Heart left ventricle (tissue), 16 donors: ENCODE results near the gene TRH. TPM values are rescaled to one million over a fixed set of nuclear protein-coding genes. Genes with fewer than 3 reads are reported as not detected.

Source experiments
- ATAC-seq, 4 donors: fragments of 200-7000 bp; cut with Tn5 transposase; one replicate each; pipeline ENCODE4 v1.9.1; 2020 to 2022; ENCODE audit warnings: moderate library complexity in 4 of 4, mild to moderate bottlenecking in 3 of 4, moderate number of reproducible peaks in 1 of 4
- DNase-seq, 5 donors: peaks; one replicate each; pipeline ENCODE4 v3.0.0-alpha.2; 2020
- H3K27ac ChIP-seq, 12 donors: fragments of 200-600 bp; sonication (generic) in 4 of 12; one replicate each; pipeline versions ENCODE4 v1.5.0 to v1.8.0; 2016 to 2022; ENCODE audit warnings: mild to moderate bottlenecking in 2 of 12
- H3K27me3 ChIP-seq, 9 donors: fragments of 200-600 bp; sonication (generic) in 2 of 9; one replicate each; pipeline versions ENCODE4 v1.5.1 to v1.8.0; 2016 to 2022; ENCODE audit warnings: mild to moderate bottlenecking in 3 of 9
- H3K36me3 ChIP-seq, 9 donors: fragments of 200-600 bp; sonication (generic) in 2 of 9; one replicate each; pipeline versions ENCODE4 v1.5.0 to v1.8.0; 2018 to 2022; ENCODE audit warnings: mild to moderate bottlenecking in 2 of 9
- H3K4me1 ChIP-seq, 12 donors: fragments of 200-600 bp; sonication (generic) in 4 of 12; one replicate each; pipeline versions ENCODE4 v1.5.0 to v1.8.0; 2016 to 2022; ENCODE audit warnings: mild to moderate bottlenecking in 3 of 12
- H3K4me3 ChIP-seq, 12 donors: fragments of 200-600 bp; sonication (generic) in 4 of 12; one replicate each; pipeline versions ENCODE4 v1.5.0 to v1.8.0; 2017 to 2022; ENCODE audit warnings: mild to moderate bottlenecking in 9 of 12, moderate library complexity in 4 of 12
- H3K9me3 ChIP-seq, 12 donors: fragments of 200-600 bp; sonication (generic) in 4 of 12; one replicate each; pipeline versions ENCODE4 v1.5.0 to v1.8.0; 2016 to 2022; ENCODE audit warnings: mild to moderate bottlenecking in 1 of 12
- POLR2A ChIP-seq, 2 donors: fragments of 450-650 bp; IDR thresholded peaks; one replicate each; pipeline ENCODE4 v1.6.1; 2017; ENCODE audit warnings: antibody characterized with exemption in 2 of 2, mild to moderate bottlenecking in 2 of 2, moderate library complexity in 2 of 2
- WGBS, 4 donors: extraction: QIAGEN DNeasy Blood & Tissue Kit in 2 of 4; methylation state at CpG; one replicate each; pipeline versions ENCODE4 v1.1.5 to v1.1.7; 2013 to 2018; 5-methylcytosine and 5-hydroxymethylcytosine counted together
- intact Hi-C, 10 donors: fragments of 100-400 bp; cut with DNase I; formaldehyde crosslinking; loops; one replicate each; pipeline versions ENCODE4 v1.11.1 to v1.14.2; 2022
- polyA plus RNA-seq, 2 donors: library from polyadenylated mRNA; stranded (reverse); fragments of 200-250 nt; gene quantifications; one replicate each; pipeline ENCODE4 v1.2.3, GENCODE V29; 2013
- total RNA-seq, 9 donors: library from RNA; depleted of rRNA in 2 of 9; stranded (reverse); fragments of >200 nt in 2 of 9; fragmentation: NEBNext Ultra II Directional in 3 of 9; extraction: Animal tissue kit (Norgen Biotek cat#: 25700) in 3 of 9; gene quantifications; one replicate each; pipeline versions ENCODE4 v1.1.0 to v1.2.4, GENCODE V29; 2016 to 2023
- TF ChIP-seq, protein P1 (sequence below), 12 donors: fragments of 200-600 bp; sonication (generic) in 4 of 12; IDR thresholded peaks; one replicate each; pipeline versions ENCODE4 v1.5.0 to v1.8.0; 2018 to 2022; ENCODE audit warnings: antibody characterized with exemption in 12 of 12, mild to moderate bottlenecking in 5 of 12
- donor health status: ischemic (EF 13 %, LVEDD 7.1; RV severe dilation, severe dysfunction).
- donor health status: healthy with polysubstance abuse.
- donor health status: DM: no; HTN: yes; CAD: no.
- donor health status: DM: no; HTN: no; CAD: no.
- donor health status: ischemic (EF 25% LVEDD 6.9; RV normal size, moderate dysfunction).
- donor health status: ischemic (EF 25% LVEDD 5.7; RV mildly dilated, moderate dysfunction).
- donor health status: healthy.
- donor health status: DM: yes; HTN: yes; CAD: no.
- donor health status: ischemic (EF 35%, LVEDD 5.7; RV mildly dilated, moderate dysfunction).
- donor health status: nonischemic (EF 11% LVEDD 7.7; RV severe dilation, severe dysfunction).
- donor health status: DM: yes; HTN: yes; CAD: no.
- donor health status: PGD.
- donor health status: ischemic (EF 29% LVEDD 5.4; RV normal size, mild dysfunction).
- donor health status: nonischemic (EF 23%, LVEDD 6.1; RV moderate dilation, normal function).

TRH gene
- total and polyA plus RNA-seq, 11 donors = not detected

DNA sequence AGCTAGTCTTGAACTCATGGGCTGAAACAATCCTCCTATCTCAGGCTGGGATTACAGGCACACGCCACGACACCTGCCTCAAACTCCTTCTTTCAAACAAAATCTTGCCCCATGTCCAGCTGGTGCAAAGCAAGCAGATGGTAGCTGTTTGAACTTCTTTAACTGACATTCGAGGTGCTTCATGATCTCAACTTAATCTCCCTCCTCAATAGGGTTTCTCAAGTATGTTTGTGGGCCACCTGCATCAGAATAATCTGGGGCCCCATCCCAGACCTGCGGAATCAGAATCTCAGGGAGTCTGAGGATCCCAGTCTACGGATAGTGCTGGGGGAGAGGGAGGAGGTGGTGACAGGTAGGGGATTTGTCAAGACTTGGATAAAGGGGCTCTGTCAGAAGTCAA lies 20.9 kb upstream of the TRH start:
- intact Hi-C loops = no loop called here
- no peak for DNase-seq
- TF ChIP-seq, protein P1, sequence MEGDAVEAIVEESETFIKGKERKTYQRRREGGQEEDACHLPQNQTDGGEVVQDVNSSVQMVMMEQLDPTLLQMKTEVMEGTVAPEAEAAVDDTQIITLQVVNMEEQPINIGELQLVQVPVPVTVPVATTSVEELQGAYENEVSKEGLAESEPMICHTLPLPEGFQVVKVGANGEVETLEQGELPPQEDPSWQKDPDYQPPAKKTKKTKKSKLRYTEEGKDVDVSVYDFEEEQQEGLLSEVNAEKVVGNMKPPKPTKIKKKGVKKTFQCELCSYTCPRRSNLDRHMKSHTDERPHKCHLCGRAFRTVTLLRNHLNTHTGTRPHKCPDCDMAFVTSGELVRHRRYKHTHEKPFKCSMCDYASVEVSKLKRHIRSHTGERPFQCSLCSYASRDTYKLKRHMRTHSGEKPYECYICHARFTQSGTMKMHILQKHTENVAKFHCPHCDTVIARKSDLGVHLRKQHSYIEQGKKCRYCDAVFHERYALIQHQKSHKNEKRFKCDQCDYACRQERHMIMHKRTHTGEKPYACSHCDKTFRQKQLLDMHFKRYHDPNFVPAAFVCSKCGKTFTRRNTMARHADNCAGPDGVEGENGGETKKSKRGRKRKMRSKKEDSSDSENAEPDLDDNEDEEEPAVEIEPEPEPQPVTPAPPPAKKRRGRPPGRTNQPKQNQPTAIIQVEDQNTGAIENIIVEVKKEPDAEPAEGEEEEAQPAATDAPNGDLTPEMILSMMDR (IDR thresholded peaks at IDR 0.05) = no peak
- no peak for TF ChIP-seq POLR2A (IDR thresholded peaks at IDR 0.05)
- no peak overlapping the region for H3K4me3 ChIP-seq
- 46 to 68% (median 50%) methylated on average over 5 of the region's 5 CpGs for WGBS, 4 donors
- no peak overlapping the region for H3K27ac ChIP-seq
- H3K36me3 ChIP-seq = no peaks in the 10 kb centered on the region
- H3K4me1 ChIP-seq = peaks cover 0 to 10% (median 0%) of the 10 kb centered on the region in 12 donors
- no peak for ATAC-seq
- H3K9me3 ChIP-seq = no peaks in the 10 kb centered on the region
- H3K27me3 ChIP-seq = peaks cover 0 to 11% (median 0%) of the 10 kb centered on the region in 9 donors

DNA sequence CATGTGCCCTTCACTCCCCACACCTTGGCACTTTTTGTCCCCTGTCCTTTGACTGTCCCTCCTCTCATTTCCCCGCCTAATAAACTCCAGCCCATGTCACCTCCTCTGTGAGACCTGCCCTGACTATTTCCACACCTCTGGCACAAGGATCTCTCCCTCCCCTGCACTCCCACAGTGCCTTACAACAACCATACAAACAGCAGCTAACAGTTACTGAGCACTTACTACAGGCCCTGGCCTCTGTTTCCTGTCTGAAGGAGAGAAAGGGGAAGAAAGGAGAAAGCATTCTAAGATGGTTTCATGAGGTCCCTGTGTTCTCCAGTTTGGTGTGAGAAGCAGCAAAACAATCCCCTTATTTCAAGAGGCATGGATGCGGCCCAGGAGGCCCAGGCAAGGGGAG lies 20.0 kb upstream of the TRH start:
- intact Hi-C loops = no loop called here
- peak in 2 of 4 donors; percentile 30 to 35 for ATAC-seq
- WGBS, 4 donors = 47 to 83% (median 69%) methylated on average over 2 of the region's 2 CpGs

DNA sequence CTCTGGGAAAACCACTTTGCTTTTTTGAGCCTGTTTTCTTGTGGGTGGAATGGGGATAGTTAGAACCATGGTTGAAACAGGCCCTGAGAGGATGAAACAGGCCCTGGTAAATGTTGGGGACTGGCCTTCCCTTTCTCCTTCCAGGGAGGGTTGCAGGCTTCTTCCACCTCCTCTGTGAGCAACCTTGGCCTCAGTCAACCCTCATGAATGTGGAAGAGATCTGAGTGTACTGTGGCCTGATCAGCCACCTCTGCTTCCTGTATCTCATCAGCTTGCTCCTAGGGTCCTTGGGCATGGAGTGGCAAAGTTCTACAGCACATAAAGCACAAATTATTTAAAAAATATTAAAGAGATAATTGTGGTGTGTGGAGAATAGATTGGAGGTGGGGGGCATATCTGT lies 17.6 kb upstream of the TRH start:
- DNase-seq (no peak), ATAC-seq (no peak)
- TF ChIP-seq, protein P1 (IDR thresholded peaks at IDR 0.05) = no peak
- TF ChIP-seq POLR2A (IDR thresholded peaks at IDR 0.05) = no peak
- no peaks in the 10 kb centered on the region for H3K9me3 ChIP-seq
- H3K27me3 ChIP-seq = peaks cover 0 to 11% (median 0%) of the 10 kb centered on the region in 9 donors
- no peak overlapping the region for H3K27ac ChIP-seq
- intact Hi-C loops = no loop called here
- no peaks in the 10 kb centered on the region for H3K36me3 ChIP-seq
- peaks cover 0 to 10% (median 0%) of the 10 kb centered on the region in 12 donors for H3K4me1 ChIP-seq
- H3K4me3 ChIP-seq = no peak overlapping the region

More for the DNA sequence above, 20.0 kb upstream of the TRH start:
- no peaks in the 10 kb centered on the region for H3K36me3 ChIP-seq
- peaks cover 0 to 11% (median 0%) of the 10 kb centered on the region in 9 donors for H3K27me3 ChIP-seq
- no peak overlapping the region for H3K4me3 ChIP-seq
- H3K9me3 ChIP-seq = no peaks in the 10 kb centered on the region
- H3K4me1 ChIP-seq = peaks cover 0 to 10% (median 0%) of the 10 kb centered on the region in 12 donors
- no peak for DNase-seq
- no peak overlapping the region for H3K27ac ChIP-seq
- TF ChIP-seq POLR2A (IDR thresholded peaks at IDR 0.05) = no peak
- TF ChIP-seq, protein P1 (IDR thresholded peaks at IDR 0.05) = no peak

DNA sequence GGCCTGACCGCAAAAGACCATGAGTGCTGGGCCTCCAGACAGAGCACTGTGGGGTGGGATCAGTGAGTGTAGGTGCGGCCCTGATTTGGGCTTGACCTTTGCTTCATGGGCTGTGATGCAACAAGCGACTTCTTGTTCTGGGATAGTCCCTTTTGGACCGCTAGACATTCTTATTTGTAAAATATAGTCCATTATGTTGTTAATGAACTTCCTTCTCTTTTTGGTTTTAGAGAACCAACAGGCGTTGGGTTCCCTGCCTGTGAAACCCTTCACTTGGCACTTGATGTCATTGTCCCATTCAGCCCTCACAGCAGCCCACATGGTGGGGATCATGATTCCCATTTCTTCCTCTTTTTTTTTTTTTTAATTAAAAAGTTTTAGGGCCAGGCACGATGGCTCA lies 15.8 kb upstream of the TRH start:
- H3K27me3 ChIP-seq = peaks cover 0 to 9% (median 0%) of the 10 kb centered on the region in 9 donors
- 65 to 84% (median 78%) methylated on average over 6 of the region's 6 CpGs for WGBS, 4 donors
- no peak overlapping the region for H3K27ac ChIP-seq
- intact Hi-C loops = no loop called here
- TF ChIP-seq, protein P1 (IDR thresholded peaks at IDR 0.05) = no peak
- TF ChIP-seq POLR2A (IDR thresholded peaks at IDR 0.05) = no peak
- H3K4me3 ChIP-seq = no peak overlapping the region
- peaks cover 0 to 10% (median 0%) of the 10 kb centered on the region in 12 donors for H3K4me1 ChIP-seq
- DNase-seq = no peak
- ATAC-seq = no peak
- no peaks in the 10 kb centered on the region for H3K36me3 ChIP-seq
- H3K9me3 ChIP-seq = no peaks in the 10 kb centered on the region
